ENCODE results near the gene UNC45A. TPM values are rescaled to one million over a fixed set of nuclear protein-coding genes. Genes with fewer than 3 reads are reported as not detected.

The UNC45A gene
- total RNA-seq, 1 donor from 2014 or later: 70.9 TPM

- Mint-ChIP-seq H3K27ac (ENCODE audit: unreplicated experiment) (no peak overlapping the region), H3K4me3 (ENCODE audit: unreplicated experiment) (no peak overlapping the region), H3K27me3 (ENCODE audit: low read depth) (no peaks in the 10 kb centered on the region), H3K4me1 (ENCODE audit: low read depth) (peaks cover 13% of the 10 kb centered on the region), H3K9me3 (ENCODE audit: low read depth) (no peaks in the 10 kb centered on the region), H3K36me3 (ENCODE audit: low read depth) (no peaks in the 10 kb centered on the region)
- TF ChIP-seq CTCF (IDR thresholded peaks at IDR 0.05): no peak
- peak; percentile 84 for DNase-seq (ENCODE audit: low spot score)
These were observed 45.8 kb upstream of the UNC45A start for GRCh38 chr15:90889313-90889730.

GRCh38 chr15:90889736-90890456 lies 45.2 kb upstream of the UNC45A start:
- no peaks in the 10 kb centered on the region for H3K27me3 Mint-ChIP-seq (ENCODE audit: low read depth)
- no peak overlapping the region for H3K4me3 Mint-ChIP-seq (ENCODE audit: unreplicated experiment)
- H3K27ac Mint-ChIP-seq (ENCODE audit: unreplicated experiment): no peak overlapping the region
- H3K36me3 Mint-ChIP-seq (ENCODE audit: low read depth): no peaks in the 10 kb centered on the region
- H3K4me1 Mint-ChIP-seq (ENCODE audit: low read depth): peaks cover 9% of the 10 kb centered on the region
- peak; percentile 92 for DNase-seq (ENCODE audit: low spot score)
- no peaks in the 10 kb centered on the region for H3K9me3 Mint-ChIP-seq (ENCODE audit: low read depth)
- no peak for TF ChIP-seq CTCF (IDR thresholded peaks at IDR 0.05)

GRCh38 chr15:90890839-90891238 lies 44.2 kb upstream of the UNC45A start:
- no peaks in the 10 kb centered on the region for H3K36me3 Mint-ChIP-seq (ENCODE audit: low read depth)
- no peaks in the 10 kb centered on the region for H3K9me3 Mint-ChIP-seq (ENCODE audit: low read depth)

GRCh38 chr15:90891346-90891949 lies 43.6 kb upstream of the UNC45A start:
- Mint-ChIP-seq H3K27me3 (ENCODE audit: low read depth) (no peaks in the 10 kb centered on the region), H3K9me3 (ENCODE audit: low read depth) (no peaks in the 10 kb centered on the region)
- TF ChIP-seq CTCF (IDR thresholded peaks at IDR 0.05): no peak

More at GRCh38 chr15:90890839-90891238, 44.2 kb upstream of the UNC45A start:
- TF ChIP-seq CTCF (IDR thresholded peaks at IDR 0.05): no peak
- Mint-ChIP-seq H3K27ac (ENCODE audit: unreplicated experiment) (no peak overlapping the region), H3K4me1 (ENCODE audit: low read depth) (peaks cover 5% of the 10 kb centered on the region), H3K27me3 (ENCODE audit: low read depth) (no peaks in the 10 kb centered on the region), H3K4me3 (ENCODE audit: unreplicated experiment) (no peak overlapping the region)
- DNase-seq (ENCODE audit: low spot score): peak; percentile 89

GRCh38 chr15:90892023-90892422 lies 43.1 kb upstream of the UNC45A start:
- H3K4me3 Mint-ChIP-seq (ENCODE audit: unreplicated experiment): no peak overlapping the region

More at GRCh38 chr15:90891346-90891949, 43.6 kb upstream of the UNC45A start:
- H3K4me1 Mint-ChIP-seq (ENCODE audit: low read depth): no peaks in the 10 kb centered on the region
- no peak overlapping the region for H3K4me3 Mint-ChIP-seq (ENCODE audit: unreplicated experiment)
- no peak overlapping the region for H3K27ac Mint-ChIP-seq (ENCODE audit: unreplicated experiment)
- H3K36me3 Mint-ChIP-seq (ENCODE audit: low read depth): no peaks in the 10 kb centered on the region
- DNase-seq (ENCODE audit: low spot score): peak; percentile 68

More at GRCh38 chr15:90892023-90892422, 43.1 kb upstream of the UNC45A start:
- TF ChIP-seq CTCF (IDR thresholded peaks at IDR 0.05): no peak
- peak; percentile 81 for DNase-seq (ENCODE audit: low spot score)
- Mint-ChIP-seq H3K9me3 (ENCODE audit: low read depth) (no peaks in the 10 kb centered on the region), H3K27me3 (ENCODE audit: low read depth) (no peaks in the 10 kb centered on the region), H3K36me3 (ENCODE audit: low read depth) (no peaks in the 10 kb centered on the region), H3K4me1 (ENCODE audit: low read depth) (no peaks in the 10 kb centered on the region), H3K27ac (ENCODE audit: unreplicated experiment) (no peak overlapping the region)
